Measurements from ENCODE around the gene MRTFA.

DNA sequence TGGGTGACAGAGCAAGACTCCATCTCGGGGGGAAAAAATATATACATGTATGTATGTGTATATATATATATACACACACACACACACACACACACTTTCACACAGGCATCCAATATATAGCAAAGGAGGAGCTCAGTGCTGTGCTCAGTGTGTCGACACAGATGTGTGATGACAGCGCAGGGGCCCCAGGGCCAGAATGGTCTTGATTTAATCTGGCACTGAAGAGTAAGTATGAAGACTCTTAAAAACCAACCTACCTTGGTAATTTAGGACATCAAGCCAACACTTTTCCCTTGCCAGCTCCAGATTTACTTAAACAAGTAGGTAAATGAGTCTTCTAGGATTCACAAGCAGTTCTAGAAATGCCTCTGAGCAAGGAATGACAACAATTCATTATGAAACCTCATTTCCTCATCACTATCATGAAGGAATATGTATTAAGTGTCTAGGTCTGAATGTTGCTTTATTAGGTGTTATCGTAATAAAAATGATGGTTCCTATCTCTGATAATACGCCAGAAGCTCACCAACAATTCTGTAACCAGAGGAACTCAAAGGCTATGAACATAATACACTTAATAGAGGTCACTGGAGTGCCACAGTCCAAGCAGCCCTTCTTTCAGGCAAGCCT, 194.6 kb downstream of the MRTFA start:
- TF ChIP-seq, protein P1, sequence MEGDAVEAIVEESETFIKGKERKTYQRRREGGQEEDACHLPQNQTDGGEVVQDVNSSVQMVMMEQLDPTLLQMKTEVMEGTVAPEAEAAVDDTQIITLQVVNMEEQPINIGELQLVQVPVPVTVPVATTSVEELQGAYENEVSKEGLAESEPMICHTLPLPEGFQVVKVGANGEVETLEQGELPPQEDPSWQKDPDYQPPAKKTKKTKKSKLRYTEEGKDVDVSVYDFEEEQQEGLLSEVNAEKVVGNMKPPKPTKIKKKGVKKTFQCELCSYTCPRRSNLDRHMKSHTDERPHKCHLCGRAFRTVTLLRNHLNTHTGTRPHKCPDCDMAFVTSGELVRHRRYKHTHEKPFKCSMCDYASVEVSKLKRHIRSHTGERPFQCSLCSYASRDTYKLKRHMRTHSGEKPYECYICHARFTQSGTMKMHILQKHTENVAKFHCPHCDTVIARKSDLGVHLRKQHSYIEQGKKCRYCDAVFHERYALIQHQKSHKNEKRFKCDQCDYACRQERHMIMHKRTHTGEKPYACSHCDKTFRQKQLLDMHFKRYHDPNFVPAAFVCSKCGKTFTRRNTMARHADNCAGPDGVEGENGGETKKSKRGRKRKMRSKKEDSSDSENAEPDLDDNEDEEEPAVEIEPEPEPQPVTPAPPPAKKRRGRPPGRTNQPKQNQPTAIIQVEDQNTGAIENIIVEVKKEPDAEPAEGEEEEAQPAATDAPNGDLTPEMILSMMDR (IDR thresholded peaks at IDR 0.05), result no peak
- no peak for TF ChIP-seq POLR2A (IDR thresholded peaks at IDR 0.05)
- TF ChIP-seq POLR2AphosphoS5 (IDR thresholded peaks at IDR 0.05), result no peak
